Measurements from ENCODE around the gene USH2A. TPM values are rescaled to one million over a fixed set of nuclear protein-coding genes. Genes with fewer than 3 reads are reported as not detected.

USH2A gene
- total RNA-seq, 1 experiment from 2014 or later: not detected

DNA sequence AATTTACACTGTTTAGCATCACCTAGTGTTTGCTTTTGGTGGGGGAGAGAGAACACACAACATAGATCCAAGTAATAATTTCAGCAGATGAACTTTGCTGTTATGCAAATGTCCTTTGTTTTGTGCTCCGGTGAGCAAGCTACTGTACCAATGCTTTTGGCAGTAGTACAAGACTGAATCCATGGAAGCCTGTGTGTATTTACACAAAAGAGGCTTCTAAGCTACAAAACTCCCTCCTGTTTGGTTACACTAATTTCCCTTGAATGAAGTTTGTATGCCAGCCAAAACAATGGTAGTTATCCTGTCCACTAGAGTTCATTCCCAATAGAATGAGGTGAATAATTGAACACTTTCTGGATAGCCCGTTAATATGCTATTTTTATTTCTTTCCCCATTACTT lies 535.6 kb downstream of the USH2A start:
- POLR2A ChIA-PET: no interaction called here
- Histone ChIP-seq H4K20me1 (ENCODE audit: insufficient read depth) (no peaks in the 10 kb centered on the region), H3K4me3 (replicated peaks in 1 of 2; ENCODE audit: low read depth in 1 of 2, low read length in 2 of 2) (no peak overlapping the region), H3K4me2 (ENCODE audit: low read length) (no peak overlapping the region), H3K9me2 (ENCODE audit: insufficient read depth) (no peaks in the 10 kb centered on the region), H3K79me2 (ENCODE audit: insufficient read depth, low read length) (no peaks in the 10 kb centered on the region), H2AFZ (ENCODE audit: low read depth, low read length, poor library complexity, severe bottlenecking) (no peak overlapping the region), H3K27me3 (ENCODE audit: insufficient read depth, low read length) (peaks cover 12% of the 10 kb centered on the region), H3K4me1 (ENCODE audit: control insufficient read depth in 1 of 2, insufficient read depth in 2 of 2, low read length in 2 of 2) (no peaks in the 10 kb centered on the region), H3K9me3 (ENCODE audit: control insufficient read depth in 1 of 2, insufficient read depth in 1 of 2, low read depth in 1 of 2, low read length in 2 of 2) (no peaks in the 10 kb centered on the region), H3K9ac (ENCODE audit: low read length) (no peak overlapping the region), H3K27ac (ENCODE audit: low read depth, low read length) (no peak overlapping the region), H3K36me3 (ENCODE audit: control insufficient read depth in 1 of 2, insufficient read depth in 2 of 2, low read length in 2 of 2) (no peaks in the 10 kb centered on the region)
- TF ChIP-seq POLR2AphosphoS5 (IDR thresholded peaks at IDR 0.05; ENCODE audit: low read depth, low read length) (no peak), EZH2phosphoT487 (IDR thresholded peaks at IDR 0.05; ENCODE audit: borderline replicate concordance) (no peak)
- TF ChIP-seq, protein P1, sequence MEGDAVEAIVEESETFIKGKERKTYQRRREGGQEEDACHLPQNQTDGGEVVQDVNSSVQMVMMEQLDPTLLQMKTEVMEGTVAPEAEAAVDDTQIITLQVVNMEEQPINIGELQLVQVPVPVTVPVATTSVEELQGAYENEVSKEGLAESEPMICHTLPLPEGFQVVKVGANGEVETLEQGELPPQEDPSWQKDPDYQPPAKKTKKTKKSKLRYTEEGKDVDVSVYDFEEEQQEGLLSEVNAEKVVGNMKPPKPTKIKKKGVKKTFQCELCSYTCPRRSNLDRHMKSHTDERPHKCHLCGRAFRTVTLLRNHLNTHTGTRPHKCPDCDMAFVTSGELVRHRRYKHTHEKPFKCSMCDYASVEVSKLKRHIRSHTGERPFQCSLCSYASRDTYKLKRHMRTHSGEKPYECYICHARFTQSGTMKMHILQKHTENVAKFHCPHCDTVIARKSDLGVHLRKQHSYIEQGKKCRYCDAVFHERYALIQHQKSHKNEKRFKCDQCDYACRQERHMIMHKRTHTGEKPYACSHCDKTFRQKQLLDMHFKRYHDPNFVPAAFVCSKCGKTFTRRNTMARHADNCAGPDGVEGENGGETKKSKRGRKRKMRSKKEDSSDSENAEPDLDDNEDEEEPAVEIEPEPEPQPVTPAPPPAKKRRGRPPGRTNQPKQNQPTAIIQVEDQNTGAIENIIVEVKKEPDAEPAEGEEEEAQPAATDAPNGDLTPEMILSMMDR (IDR thresholded peaks at IDR 0.05 in 2 of 3, conservative IDR thresholded peaks at IDR 0.05 in 1 of 3; ENCODE audit: borderline replicate concordance in 1 of 3, insufficient read depth in 1 of 3, low read depth in 2 of 3, low read length in 2 of 3): no peak
- TF ChIP-seq, protein P2, sequence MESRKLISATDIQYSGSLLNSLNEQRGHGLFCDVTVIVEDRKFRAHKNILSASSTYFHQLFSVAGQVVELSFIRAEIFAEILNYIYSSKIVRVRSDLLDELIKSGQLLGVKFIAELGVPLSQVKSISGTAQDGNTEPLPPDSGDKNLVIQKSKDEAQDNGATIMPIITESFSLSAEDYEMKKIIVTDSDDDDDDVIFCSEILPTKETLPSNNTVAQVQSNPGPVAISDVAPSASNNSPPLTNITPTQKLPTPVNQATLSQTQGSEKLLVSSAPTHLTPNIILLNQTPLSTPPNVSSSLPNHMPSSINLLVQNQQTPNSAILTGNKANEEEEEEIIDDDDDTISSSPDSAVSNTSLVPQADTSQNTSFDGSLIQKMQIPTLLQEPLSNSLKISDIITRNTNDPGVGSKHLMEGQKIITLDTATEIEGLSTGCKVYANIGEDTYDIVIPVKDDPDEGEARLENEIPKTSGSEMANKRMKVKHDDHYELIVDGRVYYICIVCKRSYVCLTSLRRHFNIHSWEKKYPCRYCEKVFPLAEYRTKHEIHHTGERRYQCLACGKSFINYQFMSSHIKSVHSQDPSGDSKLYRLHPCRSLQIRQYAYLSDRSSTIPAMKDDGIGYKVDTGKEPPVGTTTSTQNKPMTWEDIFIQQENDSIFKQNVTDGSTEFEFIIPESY (IDR thresholded peaks at IDR 0.05; ENCODE audit: extremely low read depth, insufficient replicate concordance, low read length): no peak
- RAD21 ChIA-PET (ENCODE audit: low non-redundant PET in 1 of 2, low total read pairs in 2 of 2, uncharacterized antibody in 2 of 2, unreplicated experiment in 2 of 2): no interaction called here
- intact Hi-C loops (cut with micrococcal nuclease): no loop called here
- BruUV-seq (replicated peaks): no TSS peak
- DNase-seq (ENCODE audit: low read depth, low spot score) (no peak), ATAC-seq (no peak)
- CTCF ChIA-PET: no interaction called here

DNA sequence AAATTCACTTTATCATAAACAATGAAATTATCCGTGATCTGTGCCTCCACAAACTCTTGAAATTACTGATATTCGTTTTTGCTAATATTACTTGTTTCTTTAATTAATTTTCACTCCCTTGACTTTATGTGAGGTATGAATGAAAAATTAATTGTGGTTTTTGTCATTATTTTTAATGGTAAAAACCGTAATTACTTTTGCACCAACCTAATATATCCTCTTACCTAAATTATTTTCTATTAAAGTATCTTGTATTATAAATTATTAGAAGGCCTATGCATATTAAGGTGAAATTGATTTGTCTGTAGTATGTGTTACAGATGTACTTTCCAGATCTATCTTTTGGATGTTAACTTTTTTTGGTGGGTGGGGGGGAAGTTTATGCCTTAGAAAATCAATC lies 540.2 kb downstream of the USH2A start:
- no peak overlapping the region for H3K4me3 ChIP-seq (replicated peaks in 1 of 2; ENCODE audit: low read depth in 1 of 2, low read length in 2 of 2)
- DNase-seq (ENCODE audit: low read depth, low spot score): no peak
- intact Hi-C loops (cut with micrococcal nuclease): no loop called here
- no peaks in the 10 kb centered on the region for H3K9me2 ChIP-seq (ENCODE audit: insufficient read depth)
- no peak overlapping the region for H3K9ac ChIP-seq (ENCODE audit: low read length)
- no peaks in the 10 kb centered on the region for H3K27me3 ChIP-seq (ENCODE audit: insufficient read depth, low read length)
- H2AFZ ChIP-seq (ENCODE audit: low read depth, low read length, poor library complexity, severe bottlenecking): no peak overlapping the region
- no peak overlapping the region for H3K4me2 ChIP-seq (ENCODE audit: low read length)
- no peaks in the 10 kb centered on the region for H3K79me2 ChIP-seq (ENCODE audit: insufficient read depth, low read length)
- ChIA-PET CTCF (no interaction called here), POLR2A (no interaction called here), RAD21 (ENCODE audit: low non-redundant PET in 1 of 2, low total read pairs in 2 of 2, uncharacterized antibody in 2 of 2, unreplicated experiment in 2 of 2) (no interaction called here)
- no peaks in the 10 kb centered on the region for H3K36me3 ChIP-seq (ENCODE audit: control insufficient read depth in 1 of 2, insufficient read depth in 2 of 2, low read length in 2 of 2)
- no peaks in the 10 kb centered on the region for H3K9me3 ChIP-seq (ENCODE audit: control insufficient read depth in 1 of 2, insufficient read depth in 1 of 2, low read depth in 1 of 2, low read length in 2 of 2)
- no peaks in the 10 kb centered on the region for H3K4me1 ChIP-seq (ENCODE audit: control insufficient read depth in 1 of 2, insufficient read depth in 2 of 2, low read length in 2 of 2)
- H3K27ac ChIP-seq (ENCODE audit: low read depth, low read length): no peak overlapping the region
- no peaks in the 10 kb centered on the region for H4K20me1 ChIP-seq (ENCODE audit: insufficient read depth)
- no peak for ATAC-seq
- BruUV-seq (replicated peaks): no TSS peak
- TF ChIP-seq SIN3A (IDR thresholded peaks at IDR 0.05; ENCODE audit: low read depth): no peak
- no peak for TF ChIP-seq SRF (IDR thresholded peaks at IDR 0.05; ENCODE audit: low read depth)
- no peak for TF ChIP-seq EGR1 (IDR thresholded peaks at IDR 0.05; ENCODE audit: low read depth)
- no peak for TF ChIP-seq MAX (IDR thresholded peaks at IDR 0.05)
- no peak for TF ChIP-seq ELF1 (IDR thresholded peaks at IDR 0.05; ENCODE audit: borderline replicate concordance, low read depth)
- TF ChIP-seq EZH2phosphoT487 (IDR thresholded peaks at IDR 0.05; ENCODE audit: borderline replicate concordance): no peak
- no peak for TF ChIP-seq ATF3 (IDR thresholded peaks at IDR 0.05)
- TF ChIP-seq TCF7L2 (IDR thresholded peaks at IDR 0.05; ENCODE audit: borderline replicate concordance, extremely low read depth, insufficient read depth, insufficient read length): no peak
- TF ChIP-seq, protein P2 (IDR thresholded peaks at IDR 0.05; ENCODE audit: extremely low read depth, insufficient replicate concordance, low read length): no peak

All from HCT116 (cell line).